GM23338 (cell line): ENCODE results near the gene FANCB. TPM values are rescaled to one million over a fixed set of nuclear protein-coding genes. Genes with fewer than 3 reads are reported as not detected.

Experiments
- ATAC-seq: fragments of 200-7000 bp; cut with Tn5 transposase; 3 replicates; pipeline ENCODE4 v1.9.1; 2020
- DNase-seq: peaks from one replicate; pipeline ENCODE4 v3.0.0-alpha.2; 2015; ENCODE audit warnings: low spot score
- H2AFZ ChIP-seq: fragments of 200-600 bp; sonication (generic); 2 replicates; pipeline ENCODE4 v1.8.0; 2016; ENCODE audit warnings: antibody characterized with exemption, mild to moderate bottlenecking, moderate library complexity
- H3F3A ChIP-seq: fragments of 200-600 bp; sonication (generic); replicated peaks from 2 replicates; pipeline ENCODE4 v1.8.0; 2017; ENCODE audit warnings: antibody characterized with exemption, mixed run types, low read depth
- H3K27ac ChIP-seq: fragments of 200-600 bp; sonication (generic); 2 replicates; pipeline ENCODE4 v1.6.1; 2016; ENCODE audit warnings: low read depth
- H3K27me3 ChIP-seq: fragments of 200-600 bp; sonication (generic); 2 replicates; pipeline ENCODE4 v1.8.0; 2016; ENCODE audit warnings: mild to moderate bottlenecking, mixed run types, moderate library complexity; ENCODE audit not compliant: insufficient read depth
- H3K36me3 ChIP-seq: fragments of 200-600 bp; sonication (generic); 2 replicates; pipeline ENCODE4 v1.8.0; 2016; ENCODE audit warnings: mild to moderate bottlenecking; ENCODE audit not compliant: insufficient read depth
- H3K4me1 ChIP-seq: fragments of 200-600 bp; sonication (generic); 2 replicates; pipeline ENCODE4 v1.8.0; 2016; ENCODE audit warnings: mild to moderate bottlenecking, moderate library complexity; ENCODE audit not compliant: insufficient read depth
- H3K4me2 ChIP-seq: fragments of 200-600 bp; sonication (generic); 2 replicates; pipeline ENCODE4 v1.7.1; 2017; ENCODE audit warnings: mixed run types
- H3K4me3 ChIP-seq: fragments of 200-600 bp; sonication (generic); 2 replicates; pipeline ENCODE4 v1.6.1; 2016; ENCODE audit warnings: mixed run types
- H3K79me2 ChIP-seq: fragments of 200-600 bp; sonication (generic); replicated peaks from 2 replicates; pipeline ENCODE4 v1.8.0; 2017; ENCODE audit warnings: mild to moderate bottlenecking; ENCODE audit not compliant: insufficient read depth
- H3K9me2 ChIP-seq: fragments of 200-600 bp; sonication (generic); 2 replicates; pipeline ENCODE4 v1.8.0; 2017; ENCODE audit not compliant: insufficient read depth
- H4K20me1 ChIP-seq: fragments of 200-600 bp; sonication (generic); replicated peaks from 2 replicates; pipeline ENCODE4 v1.8.0; 2017; ENCODE audit warnings: mild to moderate bottlenecking; ENCODE audit not compliant: insufficient read depth
- H3K27ac Mint-ChIP-seq: 2 replicates; pipeline ENCODE4 v1.8.0; 2020; ENCODE audit warnings: inconsistent platforms, mild to moderate bottlenecking, moderate library complexity, mixed read lengths
- H3K27me3 Mint-ChIP-seq: 3 replicates; pipeline ENCODE4 v1.8.0; 2022; ENCODE audit warnings: low read depth, mild to moderate bottlenecking, moderate library complexity, mixed read lengths, inconsistent platforms; ENCODE audit not compliant: insufficient read depth, poor library complexity
- H3K36me3 Mint-ChIP-seq: 3 replicates; pipeline ENCODE4 v1.8.0; 2021; ENCODE audit warnings: low read depth, mild to moderate bottlenecking, inconsistent platforms, moderate library complexity, mixed read lengths
- H3K4me1 Mint-ChIP-seq: 3 replicates; pipeline ENCODE4 v1.8.0; 2020; ENCODE audit warnings: mild to moderate bottlenecking, inconsistent platforms, mixed read lengths
- H3K4me3 Mint-ChIP-seq: 3 replicates; pipeline ENCODE4 v1.8.0; 2021; ENCODE audit warnings: moderate library complexity, mild to moderate bottlenecking, inconsistent platforms, mixed read lengths
- H3K9me3 Mint-ChIP-seq: 3 replicates; pipeline ENCODE4 v1.8.0; 2020; ENCODE audit warnings: moderate library complexity, mild to moderate bottlenecking, inconsistent platforms, mixed read lengths
- CREB1 ChIP-seq: fragments of 250-450 bp; sonication (Bioruptor Pico); IDR thresholded peaks from 2 replicates; pipeline ENCODE4 v1.5.0; 2020; ENCODE audit warnings: low read depth, mild to moderate bottlenecking, moderate library complexity
- EZH2 ChIP-seq: fragments of 200-600 bp; sonication (generic); IDR thresholded peaks from one replicate; pipeline ENCODE4 v1.8.0; 2017; ENCODE audit warnings: antibody characterized with exemption, mild to moderate bottlenecking, low read depth; ENCODE audit not compliant: unreplicated experiment
- EZH2phosphoT487 ChIP-seq: fragments of 200-600 bp; sonication (generic); IDR thresholded peaks from one replicate; pipeline ENCODE4 v1.8.1; 2018; ENCODE audit warnings: antibody characterized with exemption; ENCODE audit not compliant: unreplicated experiment
- JUNB ChIP-seq: IDR thresholded peaks from one replicate; pipeline ENCODE4 v1.6.1; 2016; ENCODE audit warnings: antibody characterized with exemption; ENCODE audit not compliant: unreplicated experiment
- NANOG ChIP-seq: IDR thresholded peaks from 2 replicates; pipeline ENCODE4 v1.6.1; 2016; ENCODE audit warnings: antibody characterized with exemption, borderline replicate concordance
- POLR2AphosphoS5 ChIP-seq: IDR thresholded peaks from 2 replicates; pipeline ENCODE4 v1.6.1; 2016; ENCODE audit warnings: antibody characterized with exemption, low read depth
- STAT1 ChIP-seq: IDR thresholded peaks from one replicate; pipeline ENCODE4 v1.6.1; 2016; ENCODE audit warnings: antibody characterized with exemption; ENCODE audit not compliant: unreplicated experiment
- ZNF114 ChIP-seq: fragments of 250-450 bp; sonication (Bioruptor Pico); IDR thresholded peaks from 2 replicates; pipeline ENCODE4 v1.5.0; 2020; ENCODE audit warnings: mild to moderate bottlenecking, moderate library complexity
- ZNF331 ChIP-seq: fragments of 250-450 bp; sonication (Bioruptor Pico); IDR thresholded peaks from 2 replicates; pipeline ENCODE4 v1.5.0; 2020; ENCODE audit warnings: low read depth, mild to moderate bottlenecking, moderate library complexity
- polyA plus RNA-seq: library from polyadenylated mRNA; unstranded; fragments of >200 nt; fragmentation: Nextera tagmentation; extraction: Ambion mirVana; gene quantifications from 2 replicates; pipeline ENCODE4 v1.2.1, GENCODE V29; 2016
- total RNA-seq: library from RNA; depleted of rRNA; stranded (reverse); fragments of >200 nt; shearing (Covaris generic); gene quantifications from 2 replicates; pipeline ENCODE4 v1.2.3, GENCODE V29; 2014
- TF ChIP-seq, protein P1 (sequence below): fragments of 250-450 bp; sonication (Bioruptor Pico); IDR thresholded peaks from 2 replicates; pipeline ENCODE4 v1.5.0; 2020; ENCODE audit warnings: mild to moderate bottlenecking, moderate library complexity
- TF ChIP-seq, protein P2 (sequence below), 2 experiments: fragments of 200-600 bp in 1 of 2; sonication (generic) in 1 of 2; conservative IDR thresholded peaks; 2 replicates each; pipeline versions ENCODE4 v1.5.1 to v1.6.1; 2016 to 2017; ENCODE audit warnings: antibody characterized with exemption in 2 of 2, low read depth in 2 of 2, mild to moderate bottlenecking in 2 of 2, moderate library complexity in 1 of 2
- TF ChIP-seq, protein P3 (sequence below): IDR thresholded peaks from one replicate; pipeline ENCODE4 v1.6.1; 2018; ENCODE audit warnings: antibody characterized with exemption; ENCODE audit not compliant: unreplicated experiment
- TF ChIP-seq, protein P4 (sequence below): IDR thresholded peaks from 2 replicates; pipeline ENCODE4 v1.6.1; 2016; ENCODE audit warnings: antibody characterized with exemption

The FANCB gene
- total and polyA plus RNA-seq, 2 experiments from 2014 or later, result 16.2 to 16.8 TPM

DNA sequence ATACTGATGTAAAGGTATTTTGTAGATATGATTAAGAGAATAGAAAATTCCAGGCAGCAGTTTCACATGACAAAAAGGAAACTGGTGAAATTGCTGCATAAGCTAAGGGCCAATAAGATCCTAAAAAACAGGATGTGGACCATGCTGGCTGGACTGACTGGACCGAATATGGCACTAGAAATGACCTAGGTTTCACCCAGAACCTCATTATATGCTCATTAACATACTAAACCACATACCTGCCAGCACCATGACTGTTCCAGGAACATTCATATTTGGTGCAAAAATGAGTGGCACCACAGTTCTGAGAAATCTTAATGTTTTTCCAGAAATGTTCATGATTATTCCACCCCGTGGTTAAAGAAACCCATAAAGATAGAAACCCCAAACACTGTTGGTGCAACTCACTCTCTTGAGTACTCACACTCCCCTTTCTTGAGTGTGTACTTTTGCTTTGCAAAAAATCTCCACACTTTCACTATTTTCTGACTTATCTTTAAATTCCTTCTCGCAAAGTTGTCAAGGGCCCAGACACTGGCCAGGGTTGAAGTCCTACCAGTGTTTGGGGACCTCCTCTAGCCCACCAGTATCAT is 74.0 kb downstream of the FANCB start:
- H2AFZ ChIP-seq, result no peak overlapping the region
- no peaks in the 10 kb centered on the region for H3K27me3 ChIP-seq
- no peaks in the 10 kb centered on the region for H3K4me1 Mint-ChIP-seq
- H3K4me2 ChIP-seq, result no peak overlapping the region
- H3K9me2 ChIP-seq, result no peaks in the 10 kb centered on the region
- TF ChIP-seq ZNF331 (CRISPR knock-in tag) (no peak), EZH2 (no peak), POLR2AphosphoS5 (no peak), EZH2phosphoT487 (no peak), JUNB (no peak), STAT1 (no peak), NANOG (no peak), ZNF114 (no peak), CREB1 (CRISPR knock-in tag) (no peak)
- TF ChIP-seq, protein P1, sequence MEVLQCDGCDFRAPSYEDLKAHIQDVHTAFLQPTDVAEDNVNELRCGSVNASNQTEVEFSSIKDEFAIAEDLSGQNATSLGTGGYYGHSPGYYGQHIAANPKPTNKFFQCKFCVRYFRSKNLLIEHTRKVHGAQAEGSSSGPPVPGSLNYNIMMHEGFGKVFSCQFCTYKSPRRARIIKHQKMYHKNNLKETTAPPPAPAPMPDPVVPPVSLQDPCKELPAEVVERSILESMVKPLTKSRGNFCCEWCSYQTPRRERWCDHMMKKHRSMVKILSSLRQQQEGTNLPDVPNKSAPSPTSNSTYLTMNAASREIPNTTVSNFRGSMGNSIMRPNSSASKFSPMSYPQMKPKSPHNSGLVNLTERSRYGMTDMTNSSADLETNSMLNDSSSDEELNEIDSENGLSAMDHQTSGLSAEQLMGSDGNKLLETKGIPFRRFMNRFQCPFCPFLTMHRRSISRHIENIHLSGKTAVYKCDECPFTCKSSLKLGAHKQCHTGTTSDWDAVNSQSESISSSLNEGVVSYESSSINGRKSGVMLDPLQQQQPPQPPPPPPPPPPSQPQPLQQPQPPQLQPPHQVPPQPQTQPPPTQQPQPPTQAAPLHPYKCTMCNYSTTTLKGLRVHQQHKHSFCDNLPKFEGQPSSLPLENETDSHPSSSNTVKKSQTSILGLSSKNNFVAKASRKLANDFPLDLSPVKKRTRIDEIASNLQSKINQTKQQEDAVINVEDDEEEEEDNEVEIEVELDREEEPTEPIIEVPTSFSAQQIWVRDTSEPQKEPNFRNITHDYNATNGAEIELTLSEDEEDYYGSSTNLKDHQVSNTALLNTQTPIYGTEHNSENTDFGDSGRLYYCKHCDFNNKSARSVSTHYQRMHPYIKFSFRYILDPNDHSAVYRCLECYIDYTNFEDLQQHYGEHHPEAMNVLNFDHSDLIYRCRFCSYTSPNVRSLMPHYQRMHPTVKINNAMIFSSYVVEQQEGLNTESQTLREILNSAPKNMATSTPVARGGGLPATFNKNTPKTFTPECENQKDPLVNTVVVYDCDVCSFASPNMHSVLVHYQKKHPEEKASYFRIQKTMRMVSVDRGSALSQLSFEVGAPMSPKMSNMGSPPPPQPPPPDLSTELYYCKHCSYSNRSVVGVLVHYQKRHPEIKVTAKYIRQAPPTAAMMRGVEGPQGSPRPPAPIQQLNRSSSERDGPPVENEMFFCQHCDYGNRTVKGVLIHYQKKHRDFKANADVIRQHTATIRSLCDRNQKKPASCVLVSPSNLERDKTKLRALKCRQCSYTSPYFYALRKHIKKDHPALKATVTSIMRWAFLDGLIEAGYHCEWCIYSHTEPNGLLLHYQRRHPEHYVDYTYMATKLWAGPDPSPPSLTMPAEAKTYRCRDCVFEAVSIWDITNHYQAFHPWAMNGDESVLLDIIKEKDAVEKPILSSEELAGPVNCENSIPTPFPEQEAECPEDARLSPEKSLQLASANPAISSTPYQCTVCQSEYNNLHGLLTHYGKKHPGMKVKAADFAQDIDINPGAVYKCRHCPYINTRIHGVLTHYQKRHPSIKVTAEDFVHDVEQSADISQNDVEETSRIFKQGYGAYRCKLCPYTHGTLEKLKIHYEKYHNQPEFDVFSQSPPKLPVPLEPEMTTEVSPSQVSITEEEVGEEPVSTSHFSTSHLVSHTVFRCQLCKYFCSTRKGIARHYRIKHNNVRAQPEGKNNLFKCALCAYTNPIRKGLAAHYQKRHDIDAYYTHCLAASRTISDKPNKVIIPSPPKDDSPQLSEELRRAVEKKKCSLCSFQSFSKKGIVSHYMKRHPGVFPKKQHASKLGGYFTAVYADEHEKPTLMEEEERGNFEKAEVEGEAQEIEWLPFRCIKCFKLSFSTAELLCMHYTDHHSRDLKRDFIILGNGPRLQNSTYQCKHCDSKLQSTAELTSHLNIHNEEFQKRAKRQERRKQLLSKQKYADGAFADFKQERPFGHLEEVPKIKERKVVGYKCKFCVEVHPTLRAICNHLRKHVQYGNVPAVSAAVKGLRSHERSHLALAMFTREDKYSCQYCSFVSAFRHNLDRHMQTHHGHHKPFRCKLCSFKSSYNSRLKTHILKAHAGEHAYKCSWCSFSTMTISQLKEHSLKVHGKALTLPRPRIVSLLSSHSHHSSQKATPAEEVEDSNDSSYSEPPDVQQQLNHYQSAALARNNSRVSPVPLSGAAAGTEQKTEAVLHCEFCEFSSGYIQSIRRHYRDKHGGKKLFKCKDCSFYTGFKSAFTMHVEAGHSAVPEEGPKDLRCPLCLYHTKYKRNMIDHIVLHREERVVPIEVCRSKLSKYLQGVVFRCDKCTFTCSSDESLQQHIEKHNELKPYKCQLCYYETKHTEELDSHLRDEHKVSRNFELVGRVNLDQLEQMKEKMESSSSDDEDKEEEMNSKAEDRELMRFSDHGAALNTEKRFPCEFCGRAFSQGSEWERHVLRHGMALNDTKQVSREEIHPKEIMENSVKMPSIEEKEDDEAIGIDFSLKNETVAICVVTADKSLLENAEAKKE, result no peak
- TF ChIP-seq, protein P2, sequence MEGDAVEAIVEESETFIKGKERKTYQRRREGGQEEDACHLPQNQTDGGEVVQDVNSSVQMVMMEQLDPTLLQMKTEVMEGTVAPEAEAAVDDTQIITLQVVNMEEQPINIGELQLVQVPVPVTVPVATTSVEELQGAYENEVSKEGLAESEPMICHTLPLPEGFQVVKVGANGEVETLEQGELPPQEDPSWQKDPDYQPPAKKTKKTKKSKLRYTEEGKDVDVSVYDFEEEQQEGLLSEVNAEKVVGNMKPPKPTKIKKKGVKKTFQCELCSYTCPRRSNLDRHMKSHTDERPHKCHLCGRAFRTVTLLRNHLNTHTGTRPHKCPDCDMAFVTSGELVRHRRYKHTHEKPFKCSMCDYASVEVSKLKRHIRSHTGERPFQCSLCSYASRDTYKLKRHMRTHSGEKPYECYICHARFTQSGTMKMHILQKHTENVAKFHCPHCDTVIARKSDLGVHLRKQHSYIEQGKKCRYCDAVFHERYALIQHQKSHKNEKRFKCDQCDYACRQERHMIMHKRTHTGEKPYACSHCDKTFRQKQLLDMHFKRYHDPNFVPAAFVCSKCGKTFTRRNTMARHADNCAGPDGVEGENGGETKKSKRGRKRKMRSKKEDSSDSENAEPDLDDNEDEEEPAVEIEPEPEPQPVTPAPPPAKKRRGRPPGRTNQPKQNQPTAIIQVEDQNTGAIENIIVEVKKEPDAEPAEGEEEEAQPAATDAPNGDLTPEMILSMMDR (conservative IDR thresholded peaks at IDR 0.05; ENCODE audit: low read depth in 2 of 2), result no peak
- TF ChIP-seq, protein P3, sequence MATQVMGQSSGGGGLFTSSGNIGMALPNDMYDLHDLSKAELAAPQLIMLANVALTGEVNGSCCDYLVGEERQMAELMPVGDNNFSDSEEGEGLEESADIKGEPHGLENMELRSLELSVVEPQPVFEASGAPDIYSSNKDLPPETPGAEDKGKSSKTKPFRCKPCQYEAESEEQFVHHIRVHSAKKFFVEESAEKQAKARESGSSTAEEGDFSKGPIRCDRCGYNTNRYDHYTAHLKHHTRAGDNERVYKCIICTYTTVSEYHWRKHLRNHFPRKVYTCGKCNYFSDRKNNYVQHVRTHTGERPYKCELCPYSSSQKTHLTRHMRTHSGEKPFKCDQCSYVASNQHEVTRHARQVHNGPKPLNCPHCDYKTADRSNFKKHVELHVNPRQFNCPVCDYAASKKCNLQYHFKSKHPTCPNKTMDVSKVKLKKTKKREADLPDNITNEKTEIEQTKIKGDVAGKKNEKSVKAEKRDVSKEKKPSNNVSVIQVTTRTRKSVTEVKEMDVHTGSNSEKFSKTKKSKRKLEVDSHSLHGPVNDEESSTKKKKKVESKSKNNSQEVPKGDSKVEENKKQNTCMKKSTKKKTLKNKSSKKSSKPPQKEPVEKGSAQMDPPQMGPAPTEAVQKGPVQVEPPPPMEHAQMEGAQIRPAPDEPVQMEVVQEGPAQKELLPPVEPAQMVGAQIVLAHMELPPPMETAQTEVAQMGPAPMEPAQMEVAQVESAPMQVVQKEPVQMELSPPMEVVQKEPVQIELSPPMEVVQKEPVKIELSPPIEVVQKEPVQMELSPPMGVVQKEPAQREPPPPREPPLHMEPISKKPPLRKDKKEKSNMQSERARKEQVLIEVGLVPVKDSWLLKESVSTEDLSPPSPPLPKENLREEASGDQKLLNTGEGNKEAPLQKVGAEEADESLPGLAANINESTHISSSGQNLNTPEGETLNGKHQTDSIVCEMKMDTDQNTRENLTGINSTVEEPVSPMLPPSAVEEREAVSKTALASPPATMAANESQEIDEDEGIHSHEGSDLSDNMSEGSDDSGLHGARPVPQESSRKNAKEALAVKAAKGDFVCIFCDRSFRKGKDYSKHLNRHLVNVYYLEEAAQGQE, result no peak
- TF ChIP-seq, protein P4, sequence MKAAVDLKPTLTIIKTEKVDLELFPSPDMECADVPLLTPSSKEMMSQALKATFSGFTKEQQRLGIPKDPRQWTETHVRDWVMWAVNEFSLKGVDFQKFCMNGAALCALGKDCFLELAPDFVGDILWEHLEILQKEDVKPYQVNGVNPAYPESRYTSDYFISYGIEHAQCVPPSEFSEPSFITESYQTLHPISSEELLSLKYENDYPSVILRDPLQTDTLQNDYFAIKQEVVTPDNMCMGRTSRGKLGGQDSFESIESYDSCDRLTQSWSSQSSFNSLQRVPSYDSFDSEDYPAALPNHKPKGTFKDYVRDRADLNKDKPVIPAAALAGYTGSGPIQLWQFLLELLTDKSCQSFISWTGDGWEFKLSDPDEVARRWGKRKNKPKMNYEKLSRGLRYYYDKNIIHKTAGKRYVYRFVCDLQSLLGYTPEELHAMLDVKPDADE, result no peak
- no peak overlapping the region for H3K27ac Mint-ChIP-seq
- H3K4me1 ChIP-seq, result no peaks in the 10 kb centered on the region
- H3F3A ChIP-seq, result no peaks in the 10 kb centered on the region
- H3K27ac ChIP-seq, result no peak overlapping the region
- peaks cover 1% of the 10 kb centered on the region for H3K27me3 Mint-ChIP-seq
- H3K9me3 Mint-ChIP-seq, result no peaks in the 10 kb centered on the region
- ATAC-seq (no peak), DNase-seq (no peak)
- no peaks in the 10 kb centered on the region; the same call in 2 of the 3 replicates for H3K36me3 Mint-ChIP-seq
- no peaks in the 10 kb centered on the region for H3K79me2 ChIP-seq
- no peaks in the 10 kb centered on the region for H3K36me3 ChIP-seq
- no peak overlapping the region for H3K4me3 ChIP-seq
- no peaks in the 10 kb centered on the region for H4K20me1 ChIP-seq
- H3K4me3 Mint-ChIP-seq, result no peak overlapping the region
